ENCODE measurements around the gene KLHL13. TPM values are rescaled to one million over a fixed set of nuclear protein-coding genes. Genes with fewer than 3 reads are reported as not detected.

Gene KLHL13, protein sequence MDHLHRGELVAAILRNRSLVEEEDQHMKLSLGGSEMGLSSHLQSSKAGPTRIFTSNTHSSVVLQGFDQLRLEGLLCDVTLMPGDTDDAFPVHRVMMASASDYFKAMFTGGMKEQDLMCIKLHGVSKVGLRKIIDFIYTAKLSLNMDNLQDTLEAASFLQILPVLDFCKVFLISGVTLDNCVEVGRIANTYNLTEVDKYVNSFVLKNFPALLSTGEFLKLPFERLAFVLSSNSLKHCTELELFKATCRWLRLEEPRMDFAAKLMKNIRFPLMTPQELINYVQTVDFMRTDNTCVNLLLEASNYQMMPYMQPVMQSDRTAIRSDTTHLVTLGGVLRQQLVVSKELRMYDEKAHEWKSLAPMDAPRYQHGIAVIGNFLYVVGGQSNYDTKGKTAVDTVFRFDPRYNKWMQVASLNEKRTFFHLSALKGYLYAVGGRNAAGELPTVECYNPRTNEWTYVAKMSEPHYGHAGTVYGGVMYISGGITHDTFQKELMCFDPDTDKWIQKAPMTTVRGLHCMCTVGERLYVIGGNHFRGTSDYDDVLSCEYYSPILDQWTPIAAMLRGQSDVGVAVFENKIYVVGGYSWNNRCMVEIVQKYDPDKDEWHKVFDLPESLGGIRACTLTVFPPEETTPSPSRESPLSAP
- total RNA-seq, result 8.6 and 10.6 TPM in 2 replicates

DNA sequence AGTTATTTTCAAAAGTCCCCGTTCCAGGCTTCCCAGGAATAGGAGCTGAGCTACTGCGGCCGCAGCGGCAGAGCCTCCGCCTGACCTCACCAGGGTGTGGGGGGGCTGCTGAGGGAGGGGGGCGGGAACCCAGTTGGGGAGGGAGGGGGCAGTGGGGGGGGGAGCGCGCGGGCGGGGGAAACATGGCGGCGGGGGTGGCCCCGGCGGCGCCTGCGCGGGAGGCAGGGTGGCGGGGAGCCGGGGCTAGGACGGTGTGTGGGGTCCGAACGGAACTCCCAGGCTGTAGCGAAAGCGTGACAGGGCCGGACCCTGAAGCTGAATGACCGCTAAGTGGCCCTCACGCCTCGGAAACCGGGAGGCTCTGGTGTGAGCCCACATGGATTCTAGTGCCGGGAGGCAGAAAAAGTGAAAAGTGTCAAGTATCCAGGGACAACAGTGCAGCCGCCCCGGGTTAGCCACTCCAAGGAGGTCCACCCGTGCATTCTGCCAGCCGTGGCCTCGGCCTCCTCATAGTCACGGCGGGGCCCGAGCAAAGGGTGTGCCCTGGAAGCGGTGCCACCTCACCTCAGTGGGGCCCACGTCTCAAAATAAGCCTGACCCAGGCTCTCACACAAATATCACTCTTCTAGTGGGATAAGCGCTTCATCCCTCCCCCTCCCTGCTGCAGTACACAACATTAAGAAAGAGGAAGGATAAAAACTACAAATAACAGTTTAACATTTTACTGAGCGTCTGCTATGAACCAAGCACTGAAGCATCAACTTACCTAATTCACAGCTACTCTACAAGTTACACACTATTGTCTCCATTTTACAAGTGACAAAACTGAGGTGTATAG lies at the start of gene KLHL13:
KLHL13 (minus strand) TSS at position 98 of the 838 bp plus-strand sequence. CDS start 88,337 bp downstream, outside the sequence.

Other genes starting within 250 kb of the KLHL13 start
- 15.6 and 17.6 TPM in 2 replicates for gene WDR44, start 229.3 kb upstream of the KLHL13 start, total RNA-seq